Measurements from ENCODE around the gene STK32B. TPM values are rescaled to one million over a fixed set of nuclear protein-coding genes. Genes with fewer than 3 reads are reported as not detected.

Gene STK32B
- total and polyA plus RNA-seq, 9 donors, result 3.8 to 12.5 (median 5.8) TPM

DNA sequence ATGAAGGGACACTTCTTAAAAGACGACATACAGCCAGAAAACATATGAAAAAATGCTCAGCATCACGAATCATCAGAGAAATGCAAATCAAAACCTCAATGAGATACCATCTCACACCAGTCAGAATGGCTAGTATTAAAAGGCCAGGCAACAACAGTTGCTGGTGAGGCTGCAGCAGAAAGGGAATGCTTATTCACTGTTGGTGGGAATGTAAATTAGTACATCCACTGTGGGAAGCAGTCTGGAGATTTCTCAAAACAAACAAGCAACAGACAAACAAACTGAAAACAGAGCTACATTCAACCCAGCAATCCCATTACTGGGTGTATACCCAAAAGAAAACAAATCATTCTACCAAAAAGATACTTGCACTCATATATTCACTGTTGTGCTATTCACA, 459.2 kb downstream of the STK32B start:
- Histone ChIP-seq H3K36me3 (ENCODE audit: control insufficient read depth, insufficient read depth, low read length) (no peaks in the 10 kb centered on the region), H3K4me3 (ENCODE audit: low read length) (no peak overlapping the region), H3K27ac (ENCODE audit: low read length) (no peak overlapping the region), H3K9me3 (replicated peaks; ENCODE audit: control insufficient read depth, low read depth, low read length) (no peaks in the 10 kb centered on the region), H3K4me1 (ENCODE audit: control insufficient read depth, insufficient read depth, low read length) (no peaks in the 10 kb centered on the region), H3K27me3 (ENCODE audit: control insufficient read depth, insufficient read depth, low read length) (no peaks in the 10 kb centered on the region)
- WGBS (ENCODE audit: insufficient coverage), result no CpG with 5 or more reads among the region's 2 CpGs
- no peak for DNase-seq

DNA sequence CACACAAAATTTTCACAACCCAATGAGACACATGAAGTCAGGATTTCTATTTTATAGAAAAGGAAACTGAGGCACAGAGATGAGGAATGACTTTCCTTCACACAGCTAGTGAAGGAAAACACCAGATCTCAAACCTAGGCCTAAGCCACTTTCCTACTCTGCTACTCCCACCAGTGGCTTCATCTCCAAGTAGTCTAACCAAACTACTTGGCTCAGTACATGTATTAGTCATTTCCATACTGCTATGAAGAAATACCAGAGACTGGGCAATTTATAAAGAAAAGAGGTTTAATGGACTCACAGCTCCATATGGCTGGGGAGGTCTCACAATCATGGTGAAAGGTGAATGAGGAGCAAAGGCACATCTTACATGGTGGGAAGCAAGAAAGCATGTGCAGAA, 460.5 kb downstream of the STK32B start:
- H3K9me3 ChIP-seq (replicated peaks; ENCODE audit: control insufficient read depth, low read depth, low read length), result no peaks in the 10 kb centered on the region

DNA sequence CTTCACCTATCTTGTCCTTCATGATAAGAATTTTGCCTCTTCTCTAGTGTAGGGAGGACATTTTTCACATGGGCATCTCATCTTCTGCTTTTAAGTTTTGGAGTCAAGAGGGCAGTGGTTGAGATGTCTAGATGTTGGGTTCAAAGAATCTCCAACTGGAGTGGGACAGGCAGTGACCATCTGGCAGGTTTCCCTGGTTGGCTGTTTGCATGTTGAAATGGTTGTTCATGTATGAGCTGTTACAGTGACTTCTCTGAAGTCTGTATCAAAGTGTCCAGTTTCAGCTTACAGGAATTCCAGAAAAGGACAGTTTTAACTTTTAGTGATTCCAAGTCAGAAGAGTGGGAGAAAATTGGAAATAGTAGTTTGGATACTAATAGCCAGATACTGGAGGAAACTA, 464.4 kb downstream of the STK32B start:
- H3K27me3 ChIP-seq (ENCODE audit: control insufficient read depth, insufficient read depth, low read length), result no peaks in the 10 kb centered on the region
- H3K27ac ChIP-seq (ENCODE audit: low read length), result no peak overlapping the region
- H3K9me3 ChIP-seq (replicated peaks; ENCODE audit: control insufficient read depth, low read depth, low read length), result no peaks in the 10 kb centered on the region
- DNase-seq, result no peak
- H3K36me3 ChIP-seq (ENCODE audit: control insufficient read depth, insufficient read depth, low read length), result no peaks in the 10 kb centered on the region
- no peak overlapping the region for H3K4me3 ChIP-seq (ENCODE audit: low read length)
- H3K4me1 ChIP-seq (ENCODE audit: control insufficient read depth, insufficient read depth, low read length), result no peaks in the 10 kb centered on the region

More for the DNA sequence above, 460.5 kb downstream of the STK32B start:
- Histone ChIP-seq H3K36me3 (ENCODE audit: control insufficient read depth, insufficient read depth, low read length) (no peaks in the 10 kb centered on the region), H3K4me3 (ENCODE audit: low read length) (no peak overlapping the region), H3K4me1 (ENCODE audit: control insufficient read depth, insufficient read depth, low read length) (no peaks in the 10 kb centered on the region), H3K27ac (ENCODE audit: low read length) (no peak overlapping the region), H3K27me3 (ENCODE audit: control insufficient read depth, insufficient read depth, low read length) (no peaks in the 10 kb centered on the region)
- no peak for DNase-seq

DNA sequence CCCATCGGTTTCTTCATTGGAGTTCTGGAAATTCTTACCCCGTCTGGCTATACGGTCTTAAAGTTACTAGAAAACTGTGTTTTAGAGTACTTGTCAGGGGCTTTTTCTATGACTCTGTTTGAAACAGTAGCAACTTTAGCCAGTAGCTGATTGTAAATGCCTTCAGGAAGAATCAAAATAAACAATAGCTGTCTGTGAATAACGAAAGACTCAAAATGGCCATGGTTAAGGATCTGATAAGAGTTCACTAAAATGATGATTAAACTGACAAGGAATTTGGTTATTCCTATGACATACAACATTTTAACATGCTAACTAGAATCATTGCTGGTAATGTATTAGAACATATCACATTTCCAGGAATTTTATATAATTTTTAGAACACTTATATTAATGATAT, 466.1 kb downstream of the STK32B start:
- H3K9me3 ChIP-seq (replicated peaks; ENCODE audit: control insufficient read depth, low read depth, low read length), result no peaks in the 10 kb centered on the region
- no peak overlapping the region for H3K27ac ChIP-seq (ENCODE audit: low read length)
- H3K27me3 ChIP-seq (ENCODE audit: control insufficient read depth, insufficient read depth, low read length), result no peaks in the 10 kb centered on the region
- 100% methylated on average over 1 of the region's 4 CpGs for WGBS (ENCODE audit: insufficient coverage)
- H3K4me3 ChIP-seq (ENCODE audit: low read length), result no peak overlapping the region
- no peak for DNase-seq
- no peaks in the 10 kb centered on the region for H3K4me1 ChIP-seq (ENCODE audit: control insufficient read depth, insufficient read depth, low read length)
- no peaks in the 10 kb centered on the region for H3K36me3 ChIP-seq (ENCODE audit: control insufficient read depth, insufficient read depth, low read length)

DNA sequence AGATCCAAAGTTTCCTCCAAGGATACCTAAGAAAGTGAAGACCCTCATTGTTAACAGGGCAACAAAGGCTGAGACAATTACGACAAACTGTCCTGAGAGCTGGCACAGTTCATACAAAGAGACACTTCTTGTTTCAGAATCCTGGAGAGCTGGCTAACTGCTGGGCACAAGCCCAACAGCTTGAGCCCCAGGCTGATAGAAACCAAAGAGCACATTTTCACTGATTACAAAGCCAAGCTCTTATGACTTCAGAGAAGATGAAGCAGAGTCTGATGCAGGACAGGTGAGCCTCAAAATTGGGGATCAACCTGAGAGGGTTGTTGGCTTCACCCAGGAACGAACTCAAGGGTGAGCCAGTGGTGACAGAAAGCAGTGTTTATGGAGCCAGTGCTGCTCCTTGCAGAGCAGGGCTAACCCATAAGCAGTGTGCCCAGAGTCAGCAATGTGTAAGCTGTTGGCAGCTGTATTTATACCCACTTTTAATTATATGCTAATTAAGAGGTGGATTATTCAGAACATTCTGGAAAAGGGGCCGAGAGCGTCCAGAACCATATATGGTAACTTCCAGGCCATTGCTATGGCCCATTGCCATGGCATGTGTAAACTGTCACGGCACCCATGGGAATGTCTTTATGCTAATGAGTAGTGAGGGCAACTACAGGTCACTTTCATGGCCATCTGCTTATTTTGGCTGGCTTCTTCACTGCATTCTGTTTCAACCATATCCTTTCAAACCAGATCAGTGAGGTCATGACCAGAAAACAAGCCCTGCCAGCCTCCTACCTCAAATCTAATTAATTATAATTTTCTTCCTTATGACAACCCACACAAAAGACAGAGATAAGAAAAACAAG, 473.4 kb downstream of the STK32B start:
- Histone ChIP-seq H3K4me1 (ENCODE audit: control insufficient read depth, insufficient read depth, low read length) (peaks cover 23% of the 10 kb centered on the region), H3K27ac (ENCODE audit: low read length) (peak overlapping the region; percentile 80), H3K27me3 (ENCODE audit: control insufficient read depth, insufficient read depth, low read length) (no peaks in the 10 kb centered on the region), H3K36me3 (ENCODE audit: control insufficient read depth, insufficient read depth, low read length) (no peaks in the 10 kb centered on the region), H3K4me3 (ENCODE audit: low read length) (no peak overlapping the region), H3K9me3 (replicated peaks; ENCODE audit: control insufficient read depth, low read depth, low read length) (peaks cover 3% of the 10 kb centered on the region)
- 40% methylated on average over 5 of the region's 5 CpGs for WGBS (ENCODE audit: insufficient coverage)
- peak; percentile 89 for DNase-seq

DNA sequence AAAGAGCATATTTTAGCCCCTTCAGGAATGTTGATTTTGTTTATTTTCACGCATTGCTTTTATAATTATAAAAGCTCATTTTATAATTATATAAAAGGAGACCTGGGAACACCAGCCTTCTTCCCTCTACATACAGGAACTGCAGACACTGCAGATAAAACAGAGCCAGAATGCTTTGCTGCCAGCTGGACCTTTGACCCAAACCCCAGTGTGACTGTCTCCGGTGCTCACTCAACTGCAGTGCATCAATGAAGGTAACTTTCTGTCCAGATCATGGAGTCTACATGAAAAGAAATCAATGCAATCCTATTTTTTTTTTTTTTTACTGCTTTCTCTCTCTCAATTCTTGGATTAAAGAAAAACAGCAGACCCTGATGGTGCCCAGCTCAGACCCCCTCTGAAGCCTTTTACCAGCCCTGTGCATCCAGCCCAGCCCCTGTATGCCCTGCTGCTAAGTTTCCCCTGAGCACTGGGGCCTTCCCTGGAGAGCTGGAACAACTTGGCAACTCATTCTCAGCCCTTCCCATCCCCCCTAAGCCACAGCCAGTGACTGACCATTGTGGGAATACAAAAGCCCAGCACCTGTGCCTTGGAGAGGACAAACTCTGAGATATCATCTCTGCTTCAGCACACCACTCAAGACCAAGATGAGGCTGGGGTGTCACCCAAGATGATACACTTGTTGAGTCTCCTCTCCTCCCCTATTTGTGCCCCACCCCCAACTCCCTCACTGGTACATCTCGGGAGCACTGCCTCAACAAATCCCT, 475.0 kb downstream of the STK32B start:
- no peak for DNase-seq
- Histone ChIP-seq H3K9me3 (replicated peaks; ENCODE audit: control insufficient read depth, low read depth, low read length) (peaks cover 3% of the 10 kb centered on the region), H3K4me3 (ENCODE audit: low read length) (no peak overlapping the region), H3K27ac (ENCODE audit: low read length) (no peak overlapping the region), H3K4me1 (ENCODE audit: control insufficient read depth, insufficient read depth, low read length) (peaks cover 23% of the 10 kb centered on the region), H3K36me3 (ENCODE audit: control insufficient read depth, insufficient read depth, low read length) (no peaks in the 10 kb centered on the region), H3K27me3 (ENCODE audit: control insufficient read depth, insufficient read depth, low read length) (no peaks in the 10 kb centered on the region)
- 50% methylated on average over 1 of the region's 3 CpGs for WGBS (ENCODE audit: insufficient coverage)

DNA sequence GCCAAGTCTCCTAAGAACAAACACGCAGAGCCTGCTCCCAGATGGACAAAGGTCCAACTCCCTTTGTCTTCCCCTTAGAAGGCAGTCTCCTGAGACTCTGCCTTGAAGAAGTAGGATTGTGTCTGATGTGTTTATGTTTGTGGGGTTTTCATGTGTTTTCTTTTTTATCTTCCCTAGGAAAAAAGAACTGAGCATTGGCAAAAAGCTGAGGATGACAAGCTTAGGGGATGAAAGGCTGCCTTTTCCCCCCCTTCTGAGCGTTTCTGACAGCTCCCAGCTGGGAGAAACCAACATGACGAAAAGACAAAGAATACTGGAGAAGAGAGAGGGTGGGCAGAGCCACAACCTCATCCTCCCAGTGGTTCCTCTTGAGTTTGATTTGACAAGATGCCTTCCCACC, 475.9 kb downstream of the STK32B start:
- Histone ChIP-seq H3K36me3 (ENCODE audit: control insufficient read depth, insufficient read depth, low read length) (no peaks in the 10 kb centered on the region), H3K4me3 (ENCODE audit: low read length) (no peak overlapping the region), H3K9me3 (replicated peaks; ENCODE audit: control insufficient read depth, low read depth, low read length) (peaks cover 3% of the 10 kb centered on the region), H3K27me3 (ENCODE audit: control insufficient read depth, insufficient read depth, low read length) (no peaks in the 10 kb centered on the region), H3K4me1 (ENCODE audit: control insufficient read depth, insufficient read depth, low read length) (peaks cover 23% of the 10 kb centered on the region), H3K27ac (ENCODE audit: low read length) (no peak overlapping the region)
- no CpG with 5 or more reads among the region's 3 CpGs for WGBS (ENCODE audit: insufficient coverage)
- DNase-seq, result no peak

DNA sequence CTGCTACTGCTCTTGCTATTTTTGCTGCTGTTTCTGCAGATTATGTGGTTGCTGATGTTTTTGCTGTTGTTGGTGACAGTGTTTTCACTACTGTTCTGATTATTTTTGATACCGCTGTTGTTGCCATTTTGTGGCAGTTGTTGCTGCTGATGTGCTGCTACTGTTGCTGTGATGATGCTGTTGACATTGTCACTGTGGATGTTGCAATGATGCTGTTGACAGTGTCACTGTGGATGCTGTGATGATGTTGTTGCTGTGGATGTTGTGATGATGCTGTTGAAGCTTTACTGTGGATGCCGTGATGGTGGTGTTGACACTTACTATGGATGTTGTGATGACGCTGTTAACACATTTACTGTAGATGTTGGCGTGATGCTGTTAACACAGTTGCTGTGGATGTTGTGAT, 476.8 kb downstream of the STK32B start:
- 96% methylated on average over 4 of the region's 4 CpGs for WGBS (ENCODE audit: insufficient coverage)
- Histone ChIP-seq H3K4me3 (ENCODE audit: low read length) (no peak overlapping the region), H3K36me3 (ENCODE audit: control insufficient read depth, insufficient read depth, low read length) (no peaks in the 10 kb centered on the region), H3K9me3 (replicated peaks; ENCODE audit: control insufficient read depth, low read depth, low read length) (peaks cover 3% of the 10 kb centered on the region), H3K27me3 (ENCODE audit: control insufficient read depth, insufficient read depth, low read length) (no peaks in the 10 kb centered on the region), H3K27ac (ENCODE audit: low read length) (no peak overlapping the region), H3K4me1 (ENCODE audit: control insufficient read depth, insufficient read depth, low read length) (peaks cover 23% of the 10 kb centered on the region)
- DNase-seq, result no peak

DNA sequence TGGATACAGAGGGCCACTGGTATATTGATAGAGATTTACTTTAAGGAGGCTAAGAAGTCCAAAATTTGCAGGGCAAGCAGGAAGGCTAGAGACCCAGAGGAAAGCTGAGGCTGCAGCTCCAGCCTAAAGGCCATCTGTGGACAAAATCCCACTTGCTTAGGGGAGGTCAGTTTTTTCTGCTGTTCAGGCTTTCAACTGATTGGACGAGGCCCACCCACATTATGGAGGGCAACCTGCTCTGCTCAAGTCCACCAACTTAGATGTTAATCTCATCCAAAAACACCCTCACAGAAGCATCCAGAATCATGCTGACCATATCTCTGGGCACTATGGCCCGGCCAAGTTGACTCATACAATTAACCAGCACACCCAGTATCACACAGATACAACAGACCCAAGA, 480.8 kb downstream of the STK32B start:
- Histone ChIP-seq H3K9me3 (replicated peaks; ENCODE audit: control insufficient read depth, low read depth, low read length) (peaks cover 4% of the 10 kb centered on the region), H3K36me3 (ENCODE audit: control insufficient read depth, insufficient read depth, low read length) (no peaks in the 10 kb centered on the region), H3K27me3 (ENCODE audit: control insufficient read depth, insufficient read depth, low read length) (no peaks in the 10 kb centered on the region), H3K4me1 (ENCODE audit: control insufficient read depth, insufficient read depth, low read length) (peaks cover under 1% of the 10 kb centered on the region), H3K4me3 (ENCODE audit: low read length) (no peak overlapping the region), H3K27ac (ENCODE audit: low read length) (no peak overlapping the region)
- no peak for DNase-seq
- 100% methylated on average over 2 of the region's 2 CpGs for WGBS (ENCODE audit: insufficient coverage)

DNA sequence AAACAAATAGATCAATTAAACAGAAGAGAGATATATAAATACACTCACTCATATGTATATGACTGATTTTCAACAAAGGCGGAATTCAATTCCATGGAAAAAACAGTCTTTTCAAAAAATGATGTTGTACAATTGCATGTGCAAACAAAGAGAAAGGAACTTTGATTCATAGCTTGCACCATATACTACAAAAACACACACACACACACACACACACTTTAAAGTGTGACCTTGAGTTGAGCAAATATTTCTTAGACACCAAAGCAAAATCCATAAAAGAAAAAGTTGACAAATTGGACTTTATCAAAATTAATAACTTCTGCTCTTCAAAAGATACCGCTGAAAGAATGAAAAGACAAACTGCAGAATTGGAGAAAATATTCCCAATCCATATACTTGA, 488.3 kb downstream of the STK32B start:
- Histone ChIP-seq H3K27me3 (ENCODE audit: control insufficient read depth, insufficient read depth, low read length) (no peaks in the 10 kb centered on the region), H3K4me3 (ENCODE audit: low read length) (no peak overlapping the region), H3K36me3 (ENCODE audit: control insufficient read depth, insufficient read depth, low read length) (no peaks in the 10 kb centered on the region), H3K9me3 (replicated peaks; ENCODE audit: control insufficient read depth, low read depth, low read length) (peaks cover 4% of the 10 kb centered on the region), H3K4me1 (ENCODE audit: control insufficient read depth, insufficient read depth, low read length) (no peaks in the 10 kb centered on the region), H3K27ac (ENCODE audit: low read length) (no peak overlapping the region)
- WGBS (ENCODE audit: insufficient coverage), result no CpG with 5 or more reads among the region's 2 CpGs
- no peak for DNase-seq

All from muscle of leg (tissue), 11 donors.